A549 (cell line): ENCODE data around the gene PLEKHM2.

Experiments
- CBX8 ChIP-seq: fragments of 200-600 bp; sonication (generic); IDR thresholded peaks from 2 replicates; pipeline ENCODE4 v1.6.1; 2016
- CEBPB ChIP-seq, 2 experiments: fragments of >200 bp in 1 of 2; sonication (Bioruptor Twin) in 1 of 2; formaldehyde crosslinking in 1 of 2; IDR thresholded peaks; 2 replicates each; pipeline ENCODE4 v1.6.1; 2012 to 2016
- CHD2 ChIP-seq: fragments of 150-350 bp; IDR thresholded peaks from 2 replicates; pipeline ENCODE4 v1.6.1; 2014; ENCODE audit warnings: low read length; ENCODE audit not compliant: partially characterized antibody
- CTCF ChIP-seq: fragments of >200 bp; sonication (Bioruptor Twin); formaldehyde crosslinking; IDR thresholded peaks from 3 replicates; pipeline ENCODE4 v1.5.1; 2016
- EHMT2 ChIP-seq: fragments of 200-600 bp; sonication (generic); IDR thresholded peaks from 2 replicates; pipeline ENCODE4 v1.6.1; 2016; ENCODE audit warnings: antibody characterized with exemption, low read depth, mild to moderate bottlenecking, moderate library complexity
- GATA3 ChIP-seq: IDR thresholded peaks from 2 replicates; pipeline ENCODE4 v1.6.1; 2012; ENCODE audit warnings: borderline replicate concordance
- HDAC2 ChIP-seq: fragments of 200-600 bp; sonication (generic); IDR thresholded peaks from 2 replicates; pipeline ENCODE4 v1.6.1; 2016
- HOXA7 ChIP-seq: fragments of 250-450 bp; sonication (Bioruptor Pico); IDR thresholded peaks from 2 replicates; pipeline ENCODE4 v1.5.0; 2020; ENCODE audit warnings: mild to moderate bottlenecking, moderate library complexity
- KDM1A ChIP-seq: fragments of 200-600 bp; sonication (generic); IDR thresholded peaks from 2 replicates; pipeline ENCODE4 v1.6.1; 2016; ENCODE audit warnings: low read depth, mild to moderate bottlenecking
- MAX ChIP-seq: IDR thresholded peaks from 2 replicates; pipeline ENCODE4 v1.6.1; 2012
- MAZ ChIP-seq: fragments of 150-350 bp; IDR thresholded peaks from 2 replicates; pipeline ENCODE4 v1.6.1; 2014; ENCODE audit warnings: antibody characterized with exemption, low read depth, low read length, borderline replicate concordance
- RFX5 ChIP-seq: fragments of 450-650 bp; IDR thresholded peaks from 2 replicates; pipeline ENCODE4 v1.7.1; 2014; ENCODE audit warnings: antibody characterized with exemption, mild to moderate bottlenecking, moderate library complexity
- USF2 ChIP-seq: fragments of 450-650 bp; IDR thresholded peaks from 2 replicates; pipeline ENCODE4 v1.6.1; 2014; ENCODE audit warnings: antibody characterized with exemption
- TF ChIP-seq, protein P1 (sequence below): fragments of 150-350 bp; IDR thresholded peaks from 2 replicates; pipeline ENCODE4 v1.6.1; 2014; ENCODE audit warnings: low read depth, mild to moderate bottlenecking, low read length

DNA sequence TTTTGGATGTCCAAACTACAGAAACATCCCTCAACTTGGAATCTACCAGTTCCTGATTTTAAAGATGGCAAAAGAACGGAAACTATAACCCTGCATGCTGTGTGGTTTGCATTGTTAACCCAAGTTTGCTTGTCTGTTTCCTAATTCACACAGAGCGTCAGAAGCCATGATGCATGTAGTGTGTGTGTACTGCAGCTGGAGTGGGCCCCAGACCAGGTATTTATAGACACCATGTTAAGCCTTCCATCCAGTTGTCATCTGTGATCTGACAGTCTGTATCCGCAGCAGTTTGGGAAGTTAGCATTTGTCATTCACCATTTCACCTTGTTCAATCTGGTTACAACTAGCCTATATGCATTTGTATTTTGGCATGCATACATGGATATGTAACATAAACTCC lies 27.7 kb upstream of the PLEKHM2 start:
- TF ChIP-seq CTCF, result no peak
- TF ChIP-seq EHMT2, result no peak
- no peak for TF ChIP-seq MAZ
- no peak for TF ChIP-seq MAX
- TF ChIP-seq HDAC2, result no peak
- TF ChIP-seq CBX8, result no peak
- no peak for TF ChIP-seq RFX5
- TF ChIP-seq CEBPB (IDR thresholded peaks at IDR 0.05), result no peak
- no peak for TF ChIP-seq GATA3
- TF ChIP-seq USF2, result no peak
- TF ChIP-seq HOXA7 (CRISPR knock-in tag), result no peak
- no peak for TF ChIP-seq CHD2
- TF ChIP-seq, protein P1, sequence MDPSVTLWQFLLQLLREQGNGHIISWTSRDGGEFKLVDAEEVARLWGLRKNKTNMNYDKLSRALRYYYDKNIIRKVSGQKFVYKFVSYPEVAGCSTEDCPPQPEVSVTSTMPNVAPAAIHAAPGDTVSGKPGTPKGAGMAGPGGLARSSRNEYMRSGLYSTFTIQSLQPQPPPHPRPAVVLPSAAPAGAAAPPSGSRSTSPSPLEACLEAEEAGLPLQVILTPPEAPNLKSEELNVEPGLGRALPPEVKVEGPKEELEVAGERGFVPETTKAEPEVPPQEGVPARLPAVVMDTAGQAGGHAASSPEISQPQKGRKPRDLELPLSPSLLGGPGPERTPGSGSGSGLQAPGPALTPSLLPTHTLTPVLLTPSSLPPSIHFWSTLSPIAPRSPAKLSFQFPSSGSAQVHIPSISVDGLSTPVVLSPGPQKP, result no peak
- TF ChIP-seq KDM1A, result no peak
